LNCAP (cell line): ENCODE results near the gene IL32.

Experiments
- CTCF ChIP-seq: fragments of 450-650 bp; IDR thresholded peaks from 2 replicates; pipeline ENCODE4 v1.5.1; 2017; ENCODE audit warnings: mild to moderate bottlenecking

IL32 gene

GRCh38 chr16:3029491-3030221 lies 35.8 kb upstream of the IL32 start:
- TF ChIP-seq CTCF, result no peak

DNA sequence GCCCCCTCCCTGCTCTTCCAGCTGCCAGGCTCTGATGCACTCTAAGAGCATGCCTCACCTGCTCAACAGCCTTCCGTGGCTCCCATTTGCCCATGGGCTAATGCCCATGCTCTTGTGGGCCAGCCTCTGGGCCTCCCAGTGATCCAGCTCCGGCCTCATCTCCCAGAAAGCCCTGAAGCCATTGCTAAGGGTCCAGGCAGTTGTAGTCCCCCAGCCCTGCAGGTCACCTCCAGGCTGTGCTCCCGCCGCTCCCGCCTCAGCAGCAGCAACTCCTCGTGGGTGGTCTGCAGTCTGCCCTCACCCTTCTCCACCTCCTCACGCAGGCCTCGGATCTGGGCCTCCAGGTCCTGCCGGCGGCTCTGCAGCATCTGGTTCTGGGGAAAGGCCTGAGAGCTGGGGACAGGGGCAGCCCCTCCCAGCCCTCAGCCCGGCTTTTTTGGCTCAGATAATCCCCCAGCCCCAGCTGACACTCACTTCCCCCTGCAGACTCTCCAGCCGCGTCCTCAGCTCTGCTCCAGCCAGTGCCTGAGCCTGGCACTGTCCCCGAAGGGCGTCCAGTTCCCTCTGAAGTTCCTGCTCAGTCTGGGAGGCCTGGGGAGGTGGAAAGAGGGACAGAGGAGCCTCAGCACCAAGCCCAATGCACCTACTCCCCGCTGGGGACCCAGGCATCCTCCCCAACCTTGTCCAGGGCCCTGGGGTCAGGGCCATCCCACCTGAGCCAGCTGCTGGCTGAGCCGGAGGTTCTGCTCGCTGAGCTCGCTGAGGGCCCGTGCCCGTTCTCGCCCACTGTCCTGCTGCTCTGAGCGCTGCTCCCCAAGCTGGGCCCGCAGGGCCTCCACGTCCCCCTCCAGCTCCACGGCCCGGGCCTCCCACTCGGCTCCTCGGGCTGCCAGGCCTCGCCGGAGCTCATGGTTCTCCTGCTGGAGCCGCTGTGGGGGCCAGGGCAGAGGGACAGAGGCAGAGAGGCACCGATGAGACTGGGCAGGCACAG lies 34.9 kb upstream of the IL32 start:
- TF ChIP-seq CTCF, result no peak

DNA sequence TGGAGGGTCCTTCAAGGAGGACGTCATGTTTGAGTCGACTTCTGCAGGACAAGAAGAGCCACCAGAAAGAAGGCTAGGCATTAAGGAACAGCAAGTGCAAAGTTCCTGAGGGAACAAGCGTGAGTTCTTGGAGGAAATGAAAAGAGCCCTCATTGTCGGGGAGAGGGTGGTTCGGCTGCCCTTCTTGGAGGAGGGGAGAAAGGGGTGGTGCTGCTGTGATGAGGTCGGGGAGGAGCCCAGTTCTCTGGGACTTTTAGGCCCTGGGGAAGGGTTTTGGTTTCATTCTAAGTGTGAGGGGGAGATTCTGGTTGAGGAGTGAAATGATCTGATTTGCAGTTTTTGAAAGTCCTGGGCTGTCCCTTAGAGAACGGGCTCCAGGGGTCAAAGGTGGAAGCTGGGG lies 32.8 kb upstream of the IL32 start:
- TF ChIP-seq CTCF, result no peak

- TF ChIP-seq CTCF, result no peak
Measured at GRCh38 chr16:3035289-3035971, 30.0 kb upstream of the IL32 start.

- no peak for TF ChIP-seq CTCF
Measured at GRCh38 chr16:3035972-3036725, 29.3 kb upstream of the IL32 start.

- TF ChIP-seq CTCF, result no peak
Measured at GRCh38 chr16:3036726-3037315, 28.6 kb upstream of the IL32 start, which contains the start of gene BICDL2. Gene BICDL2, minus strand, starts transcription at chr16:3036944. Its CDS starts 1,448 bp downstream, at chr16:3035496.
